CD14-positive monocyte (primary cell): ENCODE data around the gene MYOD1. TPM values are rescaled to one million over a fixed set of nuclear protein-coding genes. Genes with fewer than 3 reads are reported as not detected.

Experiments
- DNase-seq, 3 donors: peaks; one replicate each; pipeline ENCODE4 v3.0.0-alpha.2; 2011 to 2022
- H2AFZ ChIP-seq: 2 replicates; pipeline ENCODE4 v1.6.0; 2012; ENCODE audit warnings: mild to moderate bottlenecking, low read depth, low read length, inconsistent platforms; ENCODE audit not compliant: insufficient read depth, poor library complexity, severe bottlenecking
- H3K27ac ChIP-seq, 2 donors: 1 replicate in 1 of 2; 2 replicates in 1 of 2; pipeline ENCODE4 v1.5.1; 2012 to 2013; ENCODE audit warnings: low read length in 2 of 2, control low read depth in 1 of 2, inconsistent platforms in 1 of 2, low read depth in 1 of 2, mild to moderate bottlenecking in 1 of 2
- H3K27me3 ChIP-seq, 2 donors: one replicate each; pipeline versions ENCODE4 v1.6.0 to v1.6.1; 2011 to 2013; ENCODE audit warnings: low read length in 2 of 2; ENCODE audit not compliant: control insufficient read depth in 2 of 2, insufficient read depth in 2 of 2
- H3K36me3 ChIP-seq, 2 donors: replicated peaks in 1 of 2; 1 replicate in 1 of 2; 2 replicates in 1 of 2; pipeline versions ENCODE4 v1.5.1 to v1.6.1; 2012 to 2013; ENCODE audit warnings: low read length in 2 of 2, control low read depth in 1 of 2, inconsistent platforms in 1 of 2, mild to moderate bottlenecking in 1 of 2; ENCODE audit not compliant: insufficient read depth in 2 of 2, control insufficient read depth in 1 of 2
- H3K4me1 ChIP-seq, 2 donors: 1 replicate in 1 of 2; 2 replicates in 1 of 2; pipeline versions ENCODE4 v1.5.1 to v1.6.1; 2012 to 2013; ENCODE audit warnings: low read length in 2 of 2, control low read depth in 1 of 2, inconsistent platforms in 1 of 2, mild to moderate bottlenecking in 1 of 2, moderate library complexity in 1 of 2; ENCODE audit not compliant: insufficient read depth in 2 of 2, control insufficient read depth in 1 of 2
- H3K4me2 ChIP-seq: replicated peaks from 2 replicates; pipeline ENCODE3; 2012; ENCODE audit warnings: low read length, moderate library complexity, mild to moderate bottlenecking; ENCODE audit not compliant: poor library complexity, severe bottlenecking; ENCODE audit errors: extremely low read depth
- H3K4me3 ChIP-seq, 3 experiments: fragments of 200-600 bp in 1 of 3; sonication (generic) in 1 of 3; replicated peaks in 1 of 3; 1 replicate in 2 of 3; 2 replicates in 1 of 3; pipeline ENCODE4 v1.5.1; 2011 to 2013; ENCODE audit warnings: low read length in 3 of 3, mild to moderate bottlenecking in 3 of 3, control low read depth in 2 of 3, low read depth in 2 of 3, inconsistent platforms in 1 of 3, moderate library complexity in 1 of 3
- H3K79me2 ChIP-seq: 2 replicates; pipeline ENCODE4 v1.6.0; 2012; ENCODE audit warnings: mild to moderate bottlenecking, control low read depth, inconsistent platforms, low read length, moderate library complexity; ENCODE audit not compliant: insufficient read depth
- H3K9ac ChIP-seq: 2 replicates; pipeline ENCODE4 v1.6.0; 2017; ENCODE audit warnings: low read length, mild to moderate bottlenecking; ENCODE audit not compliant: insufficient read depth, poor library complexity, severe bottlenecking
- H3K9me3 ChIP-seq, 2 donors: replicated peaks in 1 of 2; 1 replicate in 1 of 2; 2 replicates in 1 of 2; pipeline versions ENCODE4 v1.5.1 to v1.6.1; 2012 to 2013; ENCODE audit warnings: low read length in 2 of 2, control low read depth in 1 of 2; ENCODE audit not compliant: control insufficient read depth in 1 of 2, insufficient read depth in 1 of 2
- H4K20me1 ChIP-seq: 2 replicates; pipeline ENCODE4 v1.6.0; 2012; ENCODE audit warnings: mild to moderate bottlenecking, low read length, control low read depth, moderate library complexity; ENCODE audit not compliant: insufficient read depth
- H3K27ac Mint-ChIP-seq, 7 donors: one replicate each; pipeline ENCODE4 v1.8.0; 2020; ENCODE audit warnings: mild to moderate bottlenecking in 7 of 7, mixed read lengths in 7 of 7, moderate library complexity in 6 of 7, inconsistent platforms in 2 of 7
- H3K27me3 Mint-ChIP-seq, 3 donors: one replicate each; pipeline ENCODE4 v1.8.0; 2021 to 2022; ENCODE audit warnings: low read depth in 3 of 3, mild to moderate bottlenecking in 3 of 3, mixed read lengths in 3 of 3, moderate library complexity in 3 of 3, inconsistent platforms in 1 of 3
- H3K36me3 Mint-ChIP-seq, 2 donors: one replicate each; pipeline ENCODE4 v1.8.0; 2020; ENCODE audit warnings: mixed read lengths in 2 of 2, inconsistent platforms in 1 of 2, mild to moderate bottlenecking in 1 of 2
- H3K4me1 Mint-ChIP-seq: one replicate; pipeline ENCODE4 v1.8.0; 2020; ENCODE audit warnings: mild to moderate bottlenecking, mixed read lengths
- H3K4me3 Mint-ChIP-seq, 2 donors: one replicate each; pipeline ENCODE4 v1.8.0; 2020; ENCODE audit warnings: mild to moderate bottlenecking in 2 of 2, mixed read lengths in 2 of 2, moderate library complexity in 1 of 2
- H3K9me3 Mint-ChIP-seq, 7 donors: one replicate each; pipeline ENCODE4 v1.8.0; 2020 to 2022; ENCODE audit warnings: mixed read lengths in 7 of 7, mild to moderate bottlenecking in 6 of 7, moderate library complexity in 6 of 7, inconsistent platforms in 2 of 7
- WGBS: methylation state at CpG from one replicate; pipeline ENCODE4 v1.1.5; 2013; ENCODE audit warnings: missing lambda C conversion rate; ENCODE audit not compliant: insufficient coverage; 5-methylcytosine and 5-hydroxymethylcytosine counted together
- intact Hi-C, 2 donors: fragments of 100-400 bp; cut with micrococcal nuclease; formaldehyde crosslinking; loops; one replicate each; pipeline versions ENCODE4 v1.15.0 to v1.15.1; 2023
- polyA plus RNA-seq, 3 donors: library from polyadenylated mRNA; depleted of rRNA in 1 of 3; unstranded in 2 of 3; stranded (reverse) in 1 of 3; fragments of 300-500 nt in 2 of 3; fragments of >200 nt in 1 of 3; fragmentation: Illumina TruSeq in 2 of 3; gene quantifications; 1 replicate in 2 of 3; 2 replicates in 1 of 3; pipeline ENCODE4 v1.2.3, GENCODE V29; 2012 to 2021
- TF ChIP-seq, protein P1 (sequence below): fragments of 200-600 bp; IDR thresholded peaks from one replicate; pipeline ENCODE4 v1.8.0; 2022; ENCODE audit warnings: antibody characterized with exemption, mild to moderate bottlenecking

MYOD1 gene
- polyA plus RNA-seq, 3 donors: not detected

- H3K27ac Mint-ChIP-seq: no peak overlapping the region
- no peak overlapping the region for H3K4me2 ChIP-seq
- no peaks in the 10 kb centered on the region for H3K4me1 ChIP-seq
- H3K27ac ChIP-seq: no peak overlapping the region
- no peaks in the 10 kb centered on the region for H3K79me2 ChIP-seq
- H3K36me3 ChIP-seq: no peaks in the 10 kb centered on the region
- H3K4me1 Mint-ChIP-seq: no peaks in the 10 kb centered on the region
- no peaks in the 10 kb centered on the region for H3K36me3 Mint-ChIP-seq
- H3K27me3 Mint-ChIP-seq: peaks cover 6 to 10% (median 8%) of the 10 kb centered on the region in 3 donors
- H4K20me1 ChIP-seq: no peaks in the 10 kb centered on the region
- no peaks in the 10 kb centered on the region for H3K9me3 ChIP-seq
- no peak for DNase-seq
- H2AFZ ChIP-seq: no peak overlapping the region
- TF ChIP-seq, protein P1, sequence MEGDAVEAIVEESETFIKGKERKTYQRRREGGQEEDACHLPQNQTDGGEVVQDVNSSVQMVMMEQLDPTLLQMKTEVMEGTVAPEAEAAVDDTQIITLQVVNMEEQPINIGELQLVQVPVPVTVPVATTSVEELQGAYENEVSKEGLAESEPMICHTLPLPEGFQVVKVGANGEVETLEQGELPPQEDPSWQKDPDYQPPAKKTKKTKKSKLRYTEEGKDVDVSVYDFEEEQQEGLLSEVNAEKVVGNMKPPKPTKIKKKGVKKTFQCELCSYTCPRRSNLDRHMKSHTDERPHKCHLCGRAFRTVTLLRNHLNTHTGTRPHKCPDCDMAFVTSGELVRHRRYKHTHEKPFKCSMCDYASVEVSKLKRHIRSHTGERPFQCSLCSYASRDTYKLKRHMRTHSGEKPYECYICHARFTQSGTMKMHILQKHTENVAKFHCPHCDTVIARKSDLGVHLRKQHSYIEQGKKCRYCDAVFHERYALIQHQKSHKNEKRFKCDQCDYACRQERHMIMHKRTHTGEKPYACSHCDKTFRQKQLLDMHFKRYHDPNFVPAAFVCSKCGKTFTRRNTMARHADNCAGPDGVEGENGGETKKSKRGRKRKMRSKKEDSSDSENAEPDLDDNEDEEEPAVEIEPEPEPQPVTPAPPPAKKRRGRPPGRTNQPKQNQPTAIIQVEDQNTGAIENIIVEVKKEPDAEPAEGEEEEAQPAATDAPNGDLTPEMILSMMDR: no peak
- WGBS: 94% methylated on average over 6 of the region's 10 CpGs
- no peaks in the 10 kb centered on the region for H3K27me3 ChIP-seq
- H3K4me3 ChIP-seq: no peak overlapping the region
- intact Hi-C loops: no loop called here
- H3K9ac ChIP-seq: no peak overlapping the region
- no peak overlapping the region for H3K4me3 Mint-ChIP-seq
- no peaks in the 10 kb centered on the region for H3K9me3 Mint-ChIP-seq
Measured at GRCh38 chr11:17753641-17754040, 34.3 kb downstream of the MYOD1 start.

GRCh38 chr11:17755891-17756290, 36.5 kb downstream of the MYOD1 start:
- no peaks in the 10 kb centered on the region for H3K27me3 ChIP-seq
- peaks cover 5 to 7% (median 7%) of the 10 kb centered on the region in 3 donors for H3K27me3 Mint-ChIP-seq
- H3K27ac Mint-ChIP-seq: no peak overlapping the region

More at GRCh38 chr11:17755891-17756290, 36.5 kb downstream of the MYOD1 start:
- no peaks in the 10 kb centered on the region for H3K9me3 ChIP-seq
- no peaks in the 10 kb centered on the region for H4K20me1 ChIP-seq
- no peaks in the 10 kb centered on the region for H3K4me1 ChIP-seq
- no peaks in the 10 kb centered on the region for H3K79me2 ChIP-seq
- intact Hi-C loops: no loop called here
- Mint-ChIP-seq H3K9me3 (no peaks in the 10 kb centered on the region), H3K4me1 (no peaks in the 10 kb centered on the region), H3K36me3 (no peaks in the 10 kb centered on the region), H3K4me3 (no peak overlapping the region)
- no peak overlapping the region for H3K9ac ChIP-seq
- H3K36me3 ChIP-seq: no peaks in the 10 kb centered on the region
- TF ChIP-seq, protein P1: no peak
- no peak overlapping the region for H3K4me2 ChIP-seq
- no peak overlapping the region for H2AFZ ChIP-seq
- no peak for DNase-seq
- no peak overlapping the region for H3K4me3 ChIP-seq
- 90% methylated on average over 2 of the region's 3 CpGs for WGBS
- no peak overlapping the region for H3K27ac ChIP-seq
